Heart left ventricle (tissue), 16 donors: Measurements from ENCODE around the gene EFNA2. TPM values are rescaled to one million over a fixed set of nuclear protein-coding genes. Genes with fewer than 3 reads are reported as not detected.
A peak's percentile ranks its signal among the peaks of the same experiment; 100 is the strongest.
"Not testable (repeated sequence)": the region's sequence is repeated elsewhere in the genome, so short reads cannot be mapped to it uniquely, and the experiment has no call there.

Experiments
- ATAC-seq, 4 donors: fragments of 200-7000 bp; cut with Tn5 transposase; one replicate each; pipeline ENCODE4 v1.9.1; 2020 to 2022; ENCODE audit warnings: moderate library complexity in 4 of 4, mild to moderate bottlenecking in 3 of 4, moderate number of reproducible peaks in 1 of 4
- DNase-seq, 5 donors: peaks; one replicate each; pipeline ENCODE4 v3.0.0-alpha.2; 2020
- H3K27ac ChIP-seq, 12 donors: fragments of 200-600 bp; sonication (generic) in 4 of 12; one replicate each; pipeline versions ENCODE4 v1.5.0 to v1.8.0; 2016 to 2022; ENCODE audit warnings: mild to moderate bottlenecking in 2 of 12
- H3K27me3 ChIP-seq, 9 donors: fragments of 200-600 bp; sonication (generic) in 2 of 9; one replicate each; pipeline versions ENCODE4 v1.5.1 to v1.8.0; 2016 to 2022; ENCODE audit warnings: mild to moderate bottlenecking in 3 of 9
- H3K36me3 ChIP-seq, 9 donors: fragments of 200-600 bp; sonication (generic) in 2 of 9; one replicate each; pipeline versions ENCODE4 v1.5.0 to v1.8.0; 2018 to 2022; ENCODE audit warnings: mild to moderate bottlenecking in 2 of 9
- H3K4me1 ChIP-seq, 12 donors: fragments of 200-600 bp; sonication (generic) in 4 of 12; one replicate each; pipeline versions ENCODE4 v1.5.0 to v1.8.0; 2016 to 2022; ENCODE audit warnings: mild to moderate bottlenecking in 3 of 12
- H3K4me3 ChIP-seq, 12 donors: fragments of 200-600 bp; sonication (generic) in 4 of 12; one replicate each; pipeline versions ENCODE4 v1.5.0 to v1.8.0; 2017 to 2022; ENCODE audit warnings: mild to moderate bottlenecking in 9 of 12, moderate library complexity in 4 of 12
- H3K9me3 ChIP-seq, 12 donors: fragments of 200-600 bp; sonication (generic) in 4 of 12; one replicate each; pipeline versions ENCODE4 v1.5.0 to v1.8.0; 2016 to 2022; ENCODE audit warnings: mild to moderate bottlenecking in 1 of 12
- CTCF ChIP-seq, 12 donors: fragments of 200-600 bp; sonication (generic) in 4 of 12; IDR thresholded peaks; one replicate each; pipeline versions ENCODE4 v1.5.0 to v1.8.0; 2018 to 2022; ENCODE audit warnings: antibody characterized with exemption in 12 of 12, mild to moderate bottlenecking in 5 of 12
- POLR2A ChIP-seq, 2 donors: fragments of 450-650 bp; IDR thresholded peaks; one replicate each; pipeline ENCODE4 v1.6.1; 2017; ENCODE audit warnings: antibody characterized with exemption in 2 of 2, mild to moderate bottlenecking in 2 of 2, moderate library complexity in 2 of 2
- whole genome bisulfite sequencing, 4 donors: extraction: QIAGEN DNeasy Blood & Tissue Kit in 2 of 4; methylation state at CpG; one replicate each; pipeline versions ENCODE4 v1.1.5 to v1.1.7; 2013 to 2018; 5-methylcytosine and 5-hydroxymethylcytosine counted together
- intact Hi-C, 10 donors: fragments of 100-400 bp; cut with DNase I; formaldehyde crosslinking; loops; one replicate each; pipeline versions ENCODE4 v1.11.1 to v1.14.2; 2022
- polyA plus RNA-seq, 2 donors: library from polyadenylated mRNA; stranded (reverse); fragments of 200-250 nt; gene quantifications; one replicate each; pipeline ENCODE4 v1.2.3, GENCODE V29; 2013
- total RNA-seq, 9 donors: library from RNA; depleted of rRNA in 2 of 9; stranded (reverse); fragments of >200 nt in 2 of 9; fragmentation: NEBNext Ultra II Directional in 3 of 9; extraction: Animal tissue kit (Norgen Biotek cat#: 25700) in 3 of 9; gene quantifications; one replicate each; pipeline versions ENCODE4 v1.1.0 to v1.2.4, GENCODE V29; 2016 to 2023
- donor health status: ischemic (EF 13 %, LVEDD 7.1; RV severe dilation, severe dysfunction).
- donor health status: healthy with polysubstance abuse.
- donor health status: DM: no; HTN: yes; CAD: no.
- donor health status: DM: no; HTN: no; CAD: no.
- donor health status: ischemic (EF 25% LVEDD 6.9; RV normal size, moderate dysfunction).
- donor health status: ischemic (EF 25% LVEDD 5.7; RV mildly dilated, moderate dysfunction).
- donor health status: healthy.
- donor health status: DM: yes; HTN: yes; CAD: no.
- donor health status: ischemic (EF 35%, LVEDD 5.7; RV mildly dilated, moderate dysfunction).
- donor health status: nonischemic (EF 11% LVEDD 7.7; RV severe dilation, severe dysfunction).
- donor health status: DM: yes; HTN: yes; CAD: no.
- donor health status: PGD.
- donor health status: ischemic (EF 29% LVEDD 5.4; RV normal size, mild dysfunction).
- donor health status: nonischemic (EF 23%, LVEDD 6.1; RV moderate dilation, normal function).

EFNA2 gene
- total and polyA plus RNA-seq, 11 donors: not detected

GRCh38 chr19:1324249-1324805 is 38.7 kb downstream of the EFNA2 start:
- no peaks in the 10 kb centered on the region for H3K9me3 ChIP-seq
- H3K27ac ChIP-seq: no peak overlapping the region
- intact Hi-C loops: no loop called here
- WGBS, 4 donors: 79 to 85% (median 84%) methylated on average over 12 of the region's 12 CpGs
- peaks cover 0 to 43% (median 13%) of the 10 kb centered on the region in 9 donors for H3K27me3 ChIP-seq
- H3K36me3 ChIP-seq: no peaks in the 10 kb centered on the region
- no peak for ATAC-seq
- peak overlapping the region in 9 of 12 donors; percentile 26 to 60 (median 50) for H3K4me3 ChIP-seq
- TF ChIP-seq POLR2A (IDR thresholded peaks at IDR 0.05): no peak
- TF ChIP-seq CTCF (IDR thresholded peaks at IDR 0.05): no peak
- peaks cover 0 to 14% (median 7%) of the 10 kb centered on the region in 12 donors for H3K4me1 ChIP-seq
- DNase-seq: no peak

GRCh38 chr19:1324806-1325567 is 39.3 kb downstream of the EFNA2 start:
- peak overlapping the region in 2 of 12 donors; percentile 8 to 35 for H3K27ac ChIP-seq

GRCh38 chr19:1325568-1326294 is 40.1 kb downstream of the EFNA2 start:
- Histone ChIP-seq H3K4me1 (peaks cover 0 to 14% (median 7%) of the 10 kb centered on the region in 12 donors), H3K4me3 (peak overlapping the region in 10 of 12 donors; percentile 30 to 60 (median 50)), H3K9me3 (no peaks in the 10 kb centered on the region), H3K27me3 (peaks cover 0 to 40% (median 13%) of the 10 kb centered on the region in 9 donors), H3K27ac (no peak overlapping the region), H3K36me3 (no peaks in the 10 kb centered on the region)
- DNase-seq: no peak
- intact Hi-C loops: no loop called here
- no peak for ATAC-seq
- 78 to 85% (median 81%) methylated on average over 23 to 38 of the region's 38 CpGs for WGBS, 4 donors
- TF ChIP-seq CTCF (IDR thresholded peaks at IDR 0.05) (no peak), POLR2A (IDR thresholded peaks at IDR 0.05) (no peak)

More at GRCh38 chr19:1324806-1325567, 39.3 kb downstream of the EFNA2 start:
- Histone ChIP-seq H3K36me3 (no peaks in the 10 kb centered on the region), H3K27me3 (peaks cover 0 to 40% (median 13%) of the 10 kb centered on the region in 9 donors), H3K9me3 (no peaks in the 10 kb centered on the region), H3K4me3 (peak overlapping the region in 11 of 12 donors; percentile 26 to 60 (median 50)), H3K4me1 (peaks cover 0 to 14% (median 7%) of the 10 kb centered on the region in 12 donors)
- intact Hi-C loops: no loop called here
- DNase-seq (peak in 4 of 5 donors; percentile 31 to 67 (median 65)), ATAC-seq (peak; percentile 10 to 88 (median 73))
- 2 to 23% (median 8%) methylated on average over 23 to 66 of the region's 66 CpGs for WGBS, 4 donors
- TF ChIP-seq CTCF (IDR thresholded peaks at IDR 0.05) (no peak), POLR2A (IDR thresholded peaks at IDR 0.05) (no peak)

GRCh38 chr19:1327125-1327524 is 41.5 kb downstream of the EFNA2 start:
- WGBS, 4 donors: 70 to 85% (median 84%) methylated on average over 12 to 14 of the region's 14 CpGs
- no peak overlapping the region for H3K27ac ChIP-seq
- H3K27me3 ChIP-seq: peaks cover 0 to 33% (median 13%) of the 10 kb centered on the region in 9 donors
- no peak for ATAC-seq
- H3K4me3 ChIP-seq: no peak overlapping the region
- TF ChIP-seq CTCF (IDR thresholded peaks at IDR 0.05) (no peak), POLR2A (IDR thresholded peaks at IDR 0.05) (no peak)
- DNase-seq: no peak
- no peaks in the 10 kb centered on the region for H3K36me3 ChIP-seq
- intact Hi-C loops: no loop called here
- H3K9me3 ChIP-seq: no peaks in the 10 kb centered on the region
- H3K4me1 ChIP-seq: peaks cover 0 to 14% (median 7%) of the 10 kb centered on the region in 12 donors

- WGBS, 4 donors: 63 to 77% (median 72%) methylated on average over 8 of the region's 8 CpGs
- H3K27ac ChIP-seq, DNase-seq, H3K4me1 ChIP-seq, H3K4me3 ChIP-seq, intact Hi-C loops, H3K36me3 ChIP-seq, H3K27me3 ChIP-seq, ATAC-seq, H3K9me3 ChIP-seq: not testable (repeated sequence)
Observed at GRCh38 chr19:1332208-1332607, 46.5 kb downstream of the EFNA2 start.
